GM21576 (cell line): ENCODE results near the gene SFXN5.

ENCODE experiments used
- ATAC-seq: cut with Tn5 transposase; IDR thresholded peaks from one replicate; pipeline ENCODE4 v1.9.1; 2021; ENCODE audit warnings: mild to moderate bottlenecking, moderate library complexity; ENCODE audit not compliant: unreplicated experiment

SFXN5 gene

GRCh38 chr2:72995430-72996116, 75.9 kb downstream of the SFXN5 start:
- no peak for ATAC-seq

- ATAC-seq, result no peak
These were observed 76.5 kb downstream of the SFXN5 start for GRCh38 chr2:72994991-72995380.

- no peak for ATAC-seq
These were observed 77.1 kb downstream of the SFXN5 start for GRCh38 chr2:72994282-72994990.

GRCh38 chr2:72993933-72994280, 77.6 kb downstream of the SFXN5 start:
- ATAC-seq, result no peak

- ATAC-seq, result no peak
These were observed 78.2 kb downstream of the SFXN5 start for GRCh38 chr2:72993147-72993932.

- ATAC-seq, result no peak
These were observed 78.8 kb downstream of the SFXN5 start for GRCh38 chr2:72992734-72993102.

GRCh38 chr2:72991980-72992733, 79.4 kb downstream of the SFXN5 start:
- ATAC-seq, result no peak

GRCh38 chr2:72991439-72991725, 80.1 kb downstream of the SFXN5 start:
- ATAC-seq, result no peak

GRCh38 chr2:72990695-72991438, 80.6 kb downstream of the SFXN5 start:
- ATAC-seq, result no peak

GRCh38 chr2:72989770-72990556, 81.5 kb downstream of the SFXN5 start:
- ATAC-seq, result no peak

- no peak for ATAC-seq
These were observed 82.7 kb downstream of the SFXN5 start for GRCh38 chr2:72988726-72989273.

GRCh38 chr2:72988041-72988440, 83.5 kb downstream of the SFXN5 start:
- no peak for ATAC-seq

GRCh38 chr2:72985891-72986683, 85.4 kb downstream of the SFXN5 start:
- no peak for ATAC-seq

GRCh38 chr2:72985136-72985535, 86.4 kb downstream of the SFXN5 start:
- no peak for ATAC-seq

- ATAC-seq, result no peak
These were observed 87.3 kb downstream of the SFXN5 start for GRCh38 chr2:72984172-72984671.

GRCh38 chr2:72983500-72984161, 87.9 kb downstream of the SFXN5 start:
- ATAC-seq, result no peak

- no peak for ATAC-seq
These were observed 88.6 kb downstream of the SFXN5 start for GRCh38 chr2:72982781-72983499.

- ATAC-seq, result no peak
These were observed 89.3 kb downstream of the SFXN5 start for GRCh38 chr2:72982219-72982618.
